AG04449 (cell line): ENCODE results near the gene EEF1AKMT3.
A peak's percentile ranks its signal among the peaks of the same experiment; 100 is the strongest.

Experiments used
- CTCF ChIA-PET: fragments of 350-600 bp; formaldehyde crosslinking; extraction: SDS; loops from one replicate; lab custom pipeline; 2021; ENCODE audit warnings: antibody characterized with exemption; lab: Yijun Ruan, JAX
- POLR2A ChIA-PET: fragments of 400-600, 350-600 bp; formaldehyde crosslinking; extraction: SDS; loops from one replicate; lab custom pipeline; 2020; ENCODE audit warnings: antibody characterized with exemption, inconsistent platforms; lab: Yijun Ruan, JAX
- DNase-seq: peaks from one replicate; pipeline ENCODE4 v3.0.0-alpha.2; 2010; ENCODE audit warnings: low read depth, low spot score
- H3K4me3 ChIP-seq: 2 replicates; pipeline ENCODE4 v1.5.1; 2011; ENCODE audit warnings: low read depth, mild to moderate bottlenecking, control low read depth, low read length
- CTCF ChIP-seq: IDR thresholded peaks from one replicate; pipeline ENCODE4 v1.5.1; 2011; ENCODE audit warnings: mild to moderate bottlenecking, moderate library complexity, low read length, control low read depth, inconsistent platforms; ENCODE audit not compliant: insufficient read depth; ENCODE audit errors: missing control alignments

EEF1AKMT3 gene

GRCh38 chr12:57745485-57745881 lies 26.9 kb upstream of the EEF1AKMT3 start:
- no peak for TF ChIP-seq CTCF
- DNase-seq: no peak
- POLR2A ChIA-PET: interaction anchor here (1.0 to 1.5 kb wide), 5 partner anchors 9 to 680 kb away, joined by 3 to 7 read pairs (median 7); partner anchors contain the start of genes EEF1AKMT3 and METTL1
- peak overlapping the region; percentile 98 for H3K4me3 ChIP-seq
- CTCF ChIA-PET: interaction anchor here (0.9 to 3.6 kb wide), 4 partner anchors 9 to 162 kb away, joined by 3 to 16 read pairs (median 8); no protein-coding TSS in a partner anchor

GRCh38 chr12:57746025-57746424 lies 26.4 kb upstream of the EEF1AKMT3 start:
- POLR2A ChIA-PET: no interaction called here
- H3K4me3 ChIP-seq: peak overlapping the region; percentile 98
- no peak for TF ChIP-seq CTCF
- CTCF ChIA-PET: interaction anchor here (2.2 to 3.6 kb wide), 2 partner anchors 10 to 11 kb away, joined by 11 to 16 read pairs; no protein-coding TSS in a partner anchor
- no peak for DNase-seq

- TF ChIP-seq CTCF: no peak
- no peak overlapping the region for H3K4me3 ChIP-seq
- no peak for DNase-seq
- POLR2A ChIA-PET: interaction anchor here (0.7 kb wide), 1 partner anchor 24 kb away, joined by 3 read pairs; no protein-coding TSS in a partner anchor
- CTCF ChIA-PET: interaction anchor here (1.5 to 2.4 kb wide), 2 partner anchors 8 to 23 kb away, joined by 3 to 6 read pairs; no protein-coding TSS in a partner anchor
Observed at GRCh38 chr12:57749061-57749460, 23.4 kb upstream of the EEF1AKMT3 start.

GRCh38 chr12:57750561-57751431 lies 21.6 kb upstream of the EEF1AKMT3 start:
- ChIA-PET POLR2A (no interaction called here), CTCF (interaction anchor here (1.0 to 1.4 kb wide), 2 partner anchors 9 to 14 kb away, joined by 3 to 5 read pairs; no protein-coding TSS in a partner anchor)
- no peak for TF ChIP-seq CTCF
- no peak for DNase-seq
- peak overlapping the region; percentile 84 for H3K4me3 ChIP-seq

GRCh38 chr12:57751432-57751787 lies 21.0 kb upstream of the EEF1AKMT3 start:
- POLR2A ChIA-PET: no interaction called here
- TF ChIP-seq CTCF: no peak
- CTCF ChIA-PET: interaction anchor here (1.4 kb wide), 1 partner anchor 8 kb away, joined by 5 read pairs; no protein-coding TSS in a partner anchor
- peak overlapping the region; percentile 84 for H3K4me3 ChIP-seq
- DNase-seq: no peak
